HepG2 (cell line): ENCODE data around the gene ARG2. TPM values are rescaled to one million over a fixed set of nuclear protein-coding genes. Genes with fewer than 3 reads are reported as not detected.

Experiments used
- ATF6 ChIP-seq: sonication (generic); formaldehyde crosslinking; conservative IDR thresholded peaks from 2 replicates; pipeline ENCODE4 v1.4.0; 2020; ENCODE audit warnings: missing genetic modification reagents
- CHCHD3 ChIP-seq: sonication (generic); formaldehyde crosslinking; IDR thresholded peaks from 2 replicates; pipeline ENCODE4 v1.8.0; 2022; ENCODE audit warnings: mild to moderate bottlenecking, missing genetic modification reagents, moderate library complexity
- E2F2 ChIP-seq: sonication (generic); formaldehyde crosslinking; IDR thresholded peaks from 2 replicates; pipeline ENCODE4 v1.4.0; 2020; ENCODE audit warnings: missing genetic modification reagents, borderline replicate concordance
- FOXO1 ChIP-seq: sonication (generic); formaldehyde crosslinking; IDR thresholded peaks from 2 replicates; pipeline ENCODE4 v1.4.0; 2020; ENCODE audit warnings: missing genetic modification reagents
- MIXL1 ChIP-seq: IDR thresholded peaks from 2 replicates; pipeline ENCODE4 v1.6.1; 2016
- MXD1 ChIP-seq: sonication (generic); formaldehyde crosslinking; IDR thresholded peaks from 2 replicates; pipeline ENCODE4 v1.4.0; 2020; ENCODE audit warnings: mild to moderate bottlenecking, missing genetic modification reagents
- NBN ChIP-seq: fragments of 450-650 bp; conservative IDR thresholded peaks from 2 replicates; pipeline ENCODE4 v1.6.1; 2017
- REPIN1 ChIP-seq: sonication (generic); formaldehyde crosslinking; IDR thresholded peaks from 2 replicates; pipeline ENCODE4 v1.8.0; 2022; ENCODE audit warnings: missing genetic modification reagents, low read depth, mild to moderate bottlenecking, borderline replicate concordance
- TFE3 ChIP-seq: IDR thresholded peaks from 2 replicates; pipeline ENCODE4 v1.6.1; 2016
- THAP7 ChIP-seq: sonication (generic); formaldehyde crosslinking; IDR thresholded peaks from 2 replicates; pipeline ENCODE4 v1.8.1; 2023; ENCODE audit warnings: mild to moderate bottlenecking, missing genetic modification reagents
- YEATS2 ChIP-seq: sonication (generic); formaldehyde crosslinking; IDR thresholded peaks from 2 replicates; pipeline ENCODE4 v1.4.0; 2020; ENCODE audit warnings: missing genetic modification reagents, borderline replicate concordance
- ZFP41 ChIP-seq: sonication (generic); formaldehyde crosslinking; IDR thresholded peaks from 2 replicates; pipeline ENCODE4 v1.4.0; 2020; ENCODE audit warnings: mild to moderate bottlenecking, missing genetic modification reagents, borderline replicate concordance
- ZNF256 ChIP-seq: sonication (generic); formaldehyde crosslinking; conservative IDR thresholded peaks from 2 replicates; pipeline ENCODE4 v1.4.0; 2020; ENCODE audit warnings: missing genetic modification reagents
- ZNF280B ChIP-seq: sonication (generic); formaldehyde crosslinking; IDR thresholded peaks from 2 replicates; pipeline ENCODE4 v1.5.0; 2020; ENCODE audit warnings: missing genetic modification reagents, mild to moderate bottlenecking, borderline replicate concordance
- ZNF281 ChIP-seq: sonication (generic); formaldehyde crosslinking; IDR thresholded peaks from 2 replicates; pipeline ENCODE4 v1.4.0; 2020; ENCODE audit warnings: missing genetic modification reagents, borderline replicate concordance
- ZNF598 ChIP-seq: sonication (generic); formaldehyde crosslinking; IDR thresholded peaks from 2 replicates; pipeline ENCODE4 v1.5.1; 2020; ENCODE audit warnings: mild to moderate bottlenecking, missing genetic modification reagents, borderline replicate concordance
- ZNF607 ChIP-seq: sonication (generic); formaldehyde crosslinking; IDR thresholded peaks from 2 replicates; pipeline ENCODE4 v1.5.1; 2020; ENCODE audit warnings: missing genetic modification reagents, mild to moderate bottlenecking, borderline replicate concordance
- ZNF737 ChIP-seq: sonication (generic); formaldehyde crosslinking; IDR thresholded peaks from 2 replicates; pipeline ENCODE4 v1.5.0; 2020; ENCODE audit warnings: missing genetic modification reagents, mild to moderate bottlenecking, borderline replicate concordance
- ZNF773 ChIP-seq: sonication (generic); formaldehyde crosslinking; IDR thresholded peaks from 2 replicates; pipeline ENCODE4 v1.4.0; 2020; ENCODE audit warnings: missing genetic modification reagents, borderline replicate concordance
- polyA plus RNA-seq, 8 experiments: library from polyadenylated mRNA; depleted of rRNA in 3 of 8; stranded (reverse) in 7 of 8; unstranded in 1 of 8; fragments of >200 nt; fragmentation: Illumina TruSeq in 4 of 8; extraction: Trizol in 4 of 8; gene quantifications; 2 replicates each; pipeline versions ENCODE4 v1.2.1 to v1.2.3, GENCODE V29; 2011 to 2016; ENCODE audit warnings: low read depth in 4 of 8, missing spikeins in 1 of 8, mixed read lengths in 1 of 8; ENCODE audit not compliant: insufficient read depth in 1 of 8
- total RNA-seq, 5 experiments: library from RNA; depleted of rRNA; stranded (reverse); fragments of >200 nt; fragmentation: Illumina TruSeq; extraction: Trizol; gene quantifications; 2 replicates each; pipeline ENCODE4 v1.2.3, GENCODE V29; 2016; ENCODE audit warnings: low read depth in 1 of 5

The ARG2 gene
- total and polyA plus RNA-seq, 2 of the 13 experiments (the other 11 are each of a cell fraction or from before 2014, with no cell fraction given), result 37.5 to 73.6 TPM

- TF ChIP-seq E2F2 (CRISPR knock-in tag) (no peak), ZNF256 (CRISPR knock-in tag) (no peak), ZNF280B (CRISPR knock-in tag) (no peak; the same call in 1 of the 2 replicates), ZNF737 (CRISPR knock-in tag) (no peak), TFE3 (CRISPR knock-in tag) (no peak), CHCHD3 (CRISPR knock-in tag) (no peak), YEATS2 (CRISPR knock-in tag) (peak; percentile 63; the same call in 1 of the 2 replicates), FOXO1 (no peak), ZNF773 (CRISPR knock-in tag) (no peak), NBN (no peak), MXD1 (CRISPR knock-in tag) (0 out of 2 replicates have a peak, but pooled peaks have one; percentile 64), ZNF598 (CRISPR knock-in tag) (no peak), MIXL1 (CRISPR knock-in tag) (0 out of 2 replicates have a peak, but pooled peaks have one; percentile 23), ZNF607 (CRISPR knock-in tag) (no peak), ZFP41 (CRISPR knock-in tag) (no peak), THAP7 (CRISPR knock-in tag) (no peak), ZNF281 (CRISPR knock-in tag) (no peak), REPIN1 (CRISPR knock-in tag) (0 out of 2 replicates have a peak, but pooled peaks have one; percentile 7), ATF6 (no peak; the same call in 1 of the 2 replicates)
Observed at GRCh38 chr14:67695394-67695949, 75.8 kb downstream of the ARG2 start, which contains the start of gene RDH11 (continued).
